Ovary (tissue), 3 donors: ENCODE measurements around the gene MYBPC2.

Experiments used
- POLR2A ChIP-seq: fragments of 450-650 bp; IDR thresholded peaks from one replicate; pipeline ENCODE4 v1.6.1; 2017; ENCODE audit warnings: antibody characterized with exemption, mild to moderate bottlenecking, moderate library complexity
- TF ChIP-seq, protein P1 (sequence below), 3 donors: fragments of 450-650 bp in 2 of 3; fragments of 200-600 bp in 1 of 3; IDR thresholded peaks; one replicate each; pipeline versions ENCODE4 v1.5.1 to v1.8.0; 2016 to 2022; ENCODE audit warnings: antibody characterized with exemption in 3 of 3, mild to moderate bottlenecking in 1 of 3
- donor health status: DM: no; HTN: no; CAD: no.

DNA sequence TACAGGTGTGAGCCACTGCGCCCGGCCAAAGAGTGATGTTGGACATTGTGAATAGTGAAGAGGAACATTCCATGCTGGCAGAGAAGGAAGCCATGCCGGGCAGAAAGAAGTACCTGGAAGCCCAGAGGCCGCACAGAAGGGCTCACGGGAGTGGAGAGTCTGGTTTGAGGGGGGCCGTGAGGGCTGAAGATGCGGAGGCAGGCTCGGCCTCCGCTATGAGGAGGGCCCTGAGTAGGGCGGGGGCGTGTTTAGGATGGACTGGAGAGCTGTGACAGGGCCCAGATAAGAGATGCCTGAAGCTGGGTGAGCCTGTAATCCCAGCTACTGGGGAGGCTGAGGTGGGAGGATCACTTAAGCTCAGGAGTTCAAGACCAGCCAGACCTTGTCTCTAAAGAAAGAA is 76.7 kb downstream of the MYBPC2 start:
- TF ChIP-seq, protein P1, sequence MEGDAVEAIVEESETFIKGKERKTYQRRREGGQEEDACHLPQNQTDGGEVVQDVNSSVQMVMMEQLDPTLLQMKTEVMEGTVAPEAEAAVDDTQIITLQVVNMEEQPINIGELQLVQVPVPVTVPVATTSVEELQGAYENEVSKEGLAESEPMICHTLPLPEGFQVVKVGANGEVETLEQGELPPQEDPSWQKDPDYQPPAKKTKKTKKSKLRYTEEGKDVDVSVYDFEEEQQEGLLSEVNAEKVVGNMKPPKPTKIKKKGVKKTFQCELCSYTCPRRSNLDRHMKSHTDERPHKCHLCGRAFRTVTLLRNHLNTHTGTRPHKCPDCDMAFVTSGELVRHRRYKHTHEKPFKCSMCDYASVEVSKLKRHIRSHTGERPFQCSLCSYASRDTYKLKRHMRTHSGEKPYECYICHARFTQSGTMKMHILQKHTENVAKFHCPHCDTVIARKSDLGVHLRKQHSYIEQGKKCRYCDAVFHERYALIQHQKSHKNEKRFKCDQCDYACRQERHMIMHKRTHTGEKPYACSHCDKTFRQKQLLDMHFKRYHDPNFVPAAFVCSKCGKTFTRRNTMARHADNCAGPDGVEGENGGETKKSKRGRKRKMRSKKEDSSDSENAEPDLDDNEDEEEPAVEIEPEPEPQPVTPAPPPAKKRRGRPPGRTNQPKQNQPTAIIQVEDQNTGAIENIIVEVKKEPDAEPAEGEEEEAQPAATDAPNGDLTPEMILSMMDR (IDR thresholded peaks at IDR 0.05) = no peak
- no peak for TF ChIP-seq POLR2A
